HepG2 (cell line): ENCODE data around the gene RAB32. TPM values are rescaled to one million over a fixed set of nuclear protein-coding genes. Genes with fewer than 3 reads are reported as not detected.

Source experiments
- GFI1 ChIP-seq: sonication (generic); formaldehyde crosslinking; IDR thresholded peaks from 2 replicates; pipeline ENCODE4 v1.5.0; 2020; ENCODE audit warnings: missing genetic modification reagents, mild to moderate bottlenecking, borderline replicate concordance
- HMGA1 ChIP-seq: sonication (generic); formaldehyde crosslinking; conservative IDR thresholded peaks from 2 replicates; pipeline ENCODE4 v1.4.0; 2020; ENCODE audit warnings: missing genetic modification reagents
- ISX ChIP-seq: sonication (generic); formaldehyde crosslinking; conservative IDR thresholded peaks from 2 replicates; pipeline ENCODE4 v1.5.0; 2020; ENCODE audit warnings: missing genetic modification reagents
- PBX2 ChIP-seq: IDR thresholded peaks from 2 replicates; pipeline ENCODE4 v1.6.1; 2016; ENCODE audit warnings: control low read depth
- REST ChIP-seq, 2 experiments: IDR thresholded peaks; 2 replicates each; pipeline ENCODE4 v1.6.1; 2011 to 2012; ENCODE audit warnings: low read length in 2 of 2, borderline replicate concordance in 1 of 2, low read depth in 1 of 2, mild to moderate bottlenecking in 1 of 2, moderate library complexity in 1 of 2
- ZNF18 ChIP-seq: sonication (generic); formaldehyde crosslinking; IDR thresholded peaks from 2 replicates; pipeline ENCODE4 v1.8.0; 2022; ENCODE audit warnings: mild to moderate bottlenecking, missing genetic modification reagents; ENCODE audit not compliant: insufficient replicate concordance
- ZNF503 ChIP-seq: sonication (generic); formaldehyde crosslinking; IDR thresholded peaks from 2 replicates; pipeline ENCODE4 v1.4.0; 2020; ENCODE audit warnings: missing genetic modification reagents
- ZNF7 ChIP-seq: IDR thresholded peaks from 2 replicates; pipeline ENCODE4 v1.6.1; 2016; ENCODE audit warnings: missing biosample characterization, missing genetic modification reagents
- polyA plus RNA-seq, 8 experiments: library from polyadenylated mRNA; depleted of rRNA in 3 of 8; stranded (reverse) in 7 of 8; unstranded in 1 of 8; fragments of >200 nt; fragmentation: Illumina TruSeq in 4 of 8; extraction: Trizol in 4 of 8; gene quantifications; 2 replicates each; pipeline versions ENCODE4 v1.2.1 to v1.2.3, GENCODE V29; 2011 to 2016; ENCODE audit warnings: low read depth in 4 of 8, missing spikeins in 1 of 8, mixed read lengths in 1 of 8; ENCODE audit not compliant: insufficient read depth in 1 of 8
- total RNA-seq, 5 experiments: library from RNA; depleted of rRNA; stranded (reverse); fragments of >200 nt; fragmentation: Illumina TruSeq; extraction: Trizol; gene quantifications; 2 replicates each; pipeline ENCODE4 v1.2.3, GENCODE V29; 2016; ENCODE audit warnings: low read depth in 1 of 5

Gene RAB32
- total and polyA plus RNA-seq, 2 of the 13 experiments (the other 11 are each of a cell fraction or from before 2014, with no cell fraction given) = 43.7 to 93.9 TPM

- TF ChIP-seq ZNF18 (CRISPR knock-in tag) = no peak
- TF ChIP-seq ISX (CRISPR knock-in tag) = no peak
- no peak for TF ChIP-seq REST (IDR thresholded peaks at IDR 0.05; ENCODE audit: borderline replicate concordance in 1 of 2, low read depth in 1 of 2, low read length in 2 of 2)
- no peak for TF ChIP-seq GFI1 (CRISPR knock-in tag)
- TF ChIP-seq HMGA1 = no peak
- no peak for TF ChIP-seq ZNF503
- no peak for TF ChIP-seq ZNF7 (CRISPR knock-in tag)
- TF ChIP-seq PBX2 (CRISPR knock-in tag) = no peak
Measured at GRCh38 chr6:146590492-146590891, 46.9 kb downstream of the RAB32 start (continued).
